ENCODE data around the gene CXCR2. TPM values are rescaled to one million over a fixed set of nuclear protein-coding genes. Genes with fewer than 3 reads are reported as not detected.
A peak's percentile ranks its signal among the peaks of the same experiment; 100 is the strongest.

Gene CXCR2
- total RNA-seq, 1 experiment from 2014 or later, result not detected

DNA sequence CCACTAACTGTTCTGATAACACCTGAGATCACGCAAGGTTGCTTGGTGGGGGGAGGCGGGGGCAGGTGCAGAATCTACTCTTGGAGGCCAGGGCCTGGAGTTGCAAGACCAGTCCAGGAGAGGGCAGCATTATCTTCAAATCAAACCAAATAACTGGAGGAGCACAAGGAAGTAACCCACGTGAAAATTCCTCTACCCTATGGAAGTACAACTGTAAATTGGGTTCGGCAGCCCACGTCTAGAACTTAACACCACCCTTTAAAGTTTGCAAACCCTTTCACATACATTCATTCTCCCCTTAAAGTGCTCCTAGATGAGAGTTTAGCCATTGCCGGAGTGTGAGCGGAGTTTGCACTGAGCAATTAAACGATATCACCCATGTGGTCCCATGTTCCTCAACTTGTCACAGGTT lies 60.5 kb downstream of the CXCR2 start:
- DNase-seq (ENCODE audit: low read depth), result peak; percentile 73

Other genes with a start within 250 kb of the CXCR2 start
- gene TNS1, start 123.0 kb upstream of the CXCR2 start, total RNA-seq (2014; rRNA removed; shearing (Covaris generic)), result 2.5 and 3.6 TPM in 2 replicates
- gene RUFY4, start 56.8 kb upstream of the CXCR2 start, total RNA-seq (2014; rRNA removed; shearing (Covaris generic)), result not detected in 2 replicates
- gene CXCR1, start 40.9 kb downstream of the CXCR2 start, total RNA-seq (2014; rRNA removed; shearing (Covaris generic)), result not detected in 2 replicates
- gene ARPC2, start 91.2 kb downstream of the CXCR2 start, total RNA-seq (2014; rRNA removed; shearing (Covaris generic)), result 600 and 648 TPM in 2 replicates
- gene GPBAR1, start 135.0 kb downstream of the CXCR2 start, total RNA-seq (2014; rRNA removed; shearing (Covaris generic)), result 0.12 TPM in 1 of 2 replicates, not detected in the other
- gene AAMP, start 144.1 kb downstream of the CXCR2 start, total RNA-seq (2014; rRNA removed; shearing (Covaris generic)), result 126 and 163 TPM in 2 replicates
- gene PNKD, start 144.5 kb downstream of the CXCR2 start, total RNA-seq (2014; rRNA removed; shearing (Covaris generic)), result 85.5 and 98.8 TPM in 2 replicates
- 151 and 154 TPM in 2 replicates for gene TMBIM1, start 166.5 kb downstream of the CXCR2 start, total RNA-seq (2014; rRNA removed; shearing (Covaris generic))
- not detected in 2 replicates for gene CATIP, start 230.8 kb downstream of the CXCR2 start, total RNA-seq (2014; rRNA removed; shearing (Covaris generic))